HPDE6-E6E7 (cell line): Measurements from ENCODE around the gene FYB1.

Source experiments
- DNase-seq: peaks from one replicate; pipeline ENCODE4 v3.0.0; 2011; ENCODE audit warnings: missing footprints; ENCODE audit errors: extremely low spot score

FYB1 gene

GRCh38 chr5:39203951-39204350 is 15.4 kb downstream of the FYB1 start:
- DNase-seq, result no peak

GRCh38 chr5:39203275-39203922 is 16.0 kb downstream of the FYB1 start:
- no peak for DNase-seq

GRCh38 chr5:39202597-39203274 is 16.6 kb downstream of the FYB1 start:
- no peak for DNase-seq

- DNase-seq, result no peak
Measured at GRCh38 chr5:39201781-39202596, 17.4 kb downstream of the FYB1 start.

- DNase-seq, result no peak
Measured at GRCh38 chr5:39201160-39201780, 18.1 kb downstream of the FYB1 start.

- DNase-seq, result no peak
Measured at GRCh38 chr5:39200081-39200480, 19.3 kb downstream of the FYB1 start.

GRCh38 chr5:39199335-39199734 is 20.0 kb downstream of the FYB1 start:
- DNase-seq, result no peak

GRCh38 chr5:39198127-39198526 is 21.2 kb downstream of the FYB1 start:
- DNase-seq, result peak; percentile 60

- no peak for DNase-seq
Measured at GRCh38 chr5:39197556-39197955, 21.8 kb downstream of the FYB1 start.

GRCh38 chr5:39195198-39195826 is 24.1 kb downstream of the FYB1 start:
- no peak for DNase-seq

GRCh38 chr5:39194466-39195136 is 24.8 kb downstream of the FYB1 start:
- peak; percentile 86 for DNase-seq

GRCh38 chr5:39193553-39194465 is 25.6 kb downstream of the FYB1 start:
- DNase-seq, result no peak

- no peak for DNase-seq
Measured at GRCh38 chr5:39192450-39193160, 26.8 kb downstream of the FYB1 start.

GRCh38 chr5:39191216-39191615 is 28.1 kb downstream of the FYB1 start:
- DNase-seq, result no peak

- no peak for DNase-seq
Measured at GRCh38 chr5:39190311-39191102, 28.9 kb downstream of the FYB1 start.

- DNase-seq, result no peak
Measured at GRCh38 chr5:39189292-39189955, 29.9 kb downstream of the FYB1 start.

- DNase-seq, result no peak
Measured at GRCh38 chr5:39187831-39188731, 31.3 kb downstream of the FYB1 start.
